DOHH2 (cell line): ENCODE measurements around the gene PPFIBP1.
"Not testable (repeated sequence)": the region's sequence is repeated elsewhere in the genome, so short reads cannot be mapped to it uniquely, and the experiment has no call there.

Experiments
- CTCF ChIP-seq: fragments of 200-600 bp; sonication (generic); IDR thresholded peaks from one replicate; pipeline ENCODE4 v1.5.1; 2014; ENCODE audit warnings: antibody characterized with exemption, mild to moderate bottlenecking, low read depth, low read length; ENCODE audit not compliant: poor library complexity, severe bottlenecking
- EZH2phosphoT487 ChIP-seq: fragments of 200-600 bp; sonication (generic); IDR thresholded peaks from 2 replicates; pipeline ENCODE4 v1.6.1; 2017; ENCODE audit warnings: borderline replicate concordance, mild to moderate bottlenecking, antibody characterized with exemption, low read length, moderate library complexity, mixed read lengths

GRCh38 chr12:27642361-27642760, 118.4 kb downstream of the PPFIBP1 start:
- TF ChIP-seq CTCF, EZH2phosphoT487: not testable (repeated sequence)
